Measurements from ENCODE around the gene CIDEC.
A peak's percentile ranks its signal among the peaks of the same experiment; 100 is the strongest.

CIDEC gene

GRCh38 chr3:9916346-9916733 lies 36.3 kb upstream of the CIDEC start:
- POLR2A ChIA-PET, result interaction anchor here (1.3 to 2.2 kb wide), 2 partner anchors 17 to 200 kb away, joined by 4 to 12 read pairs; partner anchors contain the start of gene CRELD1
- CTCF ChIA-PET, result interaction anchor here (0.9 to 2.1 kb wide), 7 partner anchors 14 to 72 kb away, joined by 3 to 8 read pairs (median 4); partner anchors contain the start of gene IL17RE
- TF ChIP-seq CTCF (IDR thresholded peaks at IDR 0.05; ENCODE audit: insufficient read depth, low read length, missing control alignments), result no peak
- H3K4me3 ChIP-seq (ENCODE audit: low read depth, low read length), result peak overlapping the region; percentile 62
- no peak for DNase-seq (ENCODE audit: low read depth, low spot score)

GRCh38 chr3:9915254-9916141 lies 35.4 kb upstream of the CIDEC start:
- ChIA-PET POLR2A (interaction anchor here (0.6 to 2.2 kb wide), 7 partner anchors 18 to 199 kb away, joined by 3 to 12 read pairs (median 3); partner anchors contain the start of genes CRELD1 and RPUSD3), CTCF (interaction anchor here (0.8 to 2.1 kb wide), 11 partner anchors 8 to 71 kb away, joined by 3 to 8 read pairs (median 4); partner anchors contain the start of gene IL17RE)
- peak; percentile 65 for TF ChIP-seq CTCF (IDR thresholded peaks at IDR 0.05; ENCODE audit: insufficient read depth, low read length, missing control alignments)
- H3K4me3 ChIP-seq (ENCODE audit: low read depth, low read length), result peak overlapping the region; percentile 61
- DNase-seq (ENCODE audit: low read depth, low spot score), result no peak

- no peak for TF ChIP-seq CTCF (IDR thresholded peaks at IDR 0.05; ENCODE audit: insufficient read depth, low read length, missing control alignments)
- H3K4me3 ChIP-seq (ENCODE audit: low read depth, low read length), result peak overlapping the region; percentile 61
- no peak for DNase-seq (ENCODE audit: low read depth, low spot score)
- CTCF ChIA-PET, result interaction anchor here (1.5 to 2.1 kb wide), 3 partner anchors 11 to 65 kb away, joined by 5 to 16 read pairs (median 6); partner anchors contain the start of gene IL17RE
- POLR2A ChIA-PET, result interaction anchor here (0.6 to 2.2 kb wide), 2 partner anchors 19 to 20 kb away, joined by 3 to 12 read pairs; partner anchors contain the start of gene CRELD1
Measured at GRCh38 chr3:9914559-9915253, 34.7 kb upstream of the CIDEC start.

GRCh38 chr3:9914011-9914410 lies 34.0 kb upstream of the CIDEC start:
- no peak for DNase-seq (ENCODE audit: low read depth, low spot score)
- TF ChIP-seq CTCF (IDR thresholded peaks at IDR 0.05; ENCODE audit: insufficient read depth, low read length, missing control alignments), result no peak
- ChIA-PET CTCF (interaction anchor here (1.2 to 2.1 kb wide), 4 partner anchors 11 to 65 kb away, joined by 3 to 16 read pairs (median 6); partner anchors contain the start of gene IL17RE), POLR2A (interaction anchor here (1.1 kb wide), 1 partner anchor 21 kb away, joined by 3 read pairs; no protein-coding TSS in a partner anchor)
- no peak overlapping the region for H3K4me3 ChIP-seq (ENCODE audit: low read depth, low read length)

GRCh38 chr3:9913601-9914000 lies 33.5 kb upstream of the CIDEC start:
- POLR2A ChIA-PET, result interaction anchor here (1.1 kb wide), 1 partner anchor 21 kb away, joined by 3 read pairs; no protein-coding TSS in a partner anchor

More at GRCh38 chr3:9913601-9914000, 33.5 kb upstream of the CIDEC start:
- DNase-seq (ENCODE audit: low read depth, low spot score), result no peak
- CTCF ChIA-PET, result interaction anchor here (1.1 to 2.1 kb wide), 5 partner anchors 10 to 64 kb away, joined by 3 to 16 read pairs (median 6); partner anchors contain the start of gene IL17RE
- H3K4me3 ChIP-seq (ENCODE audit: low read depth, low read length), result no peak overlapping the region
- TF ChIP-seq CTCF (IDR thresholded peaks at IDR 0.05; ENCODE audit: insufficient read depth, low read length, missing control alignments), result no peak
